ACC112 (cell line): Measurements from ENCODE around the gene OOSP4B.
"Not testable (repeated sequence)": the region's sequence is repeated elsewhere in the genome, so short reads cannot be mapped to it uniquely, and the experiment has no call there.

Source experiments
- H2AFZ ChIP-seq: fragments of 200-600 bp; sonication (generic); one replicate; pipeline ENCODE4 v1.6.0; 2017; ENCODE audit warnings: antibody characterized with exemption, low read length; ENCODE audit not compliant: unreplicated experiment
- H3K27ac ChIP-seq: fragments of 200-600 bp; sonication (generic); 2 replicates; pipeline ENCODE4 v1.5.1; 2014; ENCODE audit warnings: low read depth, mild to moderate bottlenecking, antibody characterized with exemption, low read length, moderate library complexity
- H3K27me3 ChIP-seq: fragments of 200-600 bp; sonication (generic); 2 replicates; pipeline ENCODE4 v1.6.1; 2014; ENCODE audit warnings: mild to moderate bottlenecking, antibody characterized with exemption, low read length, moderate library complexity, mixed read lengths; ENCODE audit not compliant: insufficient read depth
- H3K36me3 ChIP-seq: fragments of 200-600 bp; sonication (generic); 2 replicates; pipeline ENCODE4 v1.6.1; 2016; ENCODE audit warnings: mild to moderate bottlenecking, antibody characterized with exemption, low read length, moderate library complexity, mixed read lengths; ENCODE audit not compliant: insufficient read depth
- H3K4me1 ChIP-seq: fragments of 200-600 bp; sonication (generic); one replicate; pipeline ENCODE4 v1.6.1; 2016; ENCODE audit warnings: low read length, mixed read lengths; ENCODE audit not compliant: insufficient read depth, unreplicated experiment, control insufficient read depth
- H3K4me3 ChIP-seq: fragments of 200-600 bp; sonication (generic); 2 replicates; pipeline ENCODE4 v1.5.1; 2014; ENCODE audit warnings: mild to moderate bottlenecking, low read depth, low read length
- H3K79me2 ChIP-seq: fragments of 200-600 bp; sonication (generic); one replicate; pipeline ENCODE4 v1.6.0; 2016; ENCODE audit warnings: low read length; ENCODE audit not compliant: control insufficient read depth, unreplicated experiment, insufficient read depth

OOSP4B gene

GRCh38 chr11:60059521-60060240 is 42.7 kb downstream of the OOSP4B start:
- no peak overlapping the region for H3K4me3 ChIP-seq

GRCh38 chr11:60064111-60064510 is 47.1 kb downstream of the OOSP4B start:
- no peak overlapping the region for H3K4me3 ChIP-seq
- H3K36me3 ChIP-seq: no peaks in the 10 kb centered on the region
- H3K79me2 ChIP-seq: no peaks in the 10 kb centered on the region
- H2AFZ ChIP-seq: no peak overlapping the region
- H3K4me1 ChIP-seq: no peaks in the 10 kb centered on the region
- H3K27me3 ChIP-seq: no peaks in the 10 kb centered on the region
- no peak overlapping the region for H3K27ac ChIP-seq

More at GRCh38 chr11:60059521-60060240, 42.7 kb downstream of the OOSP4B start:
- Histone ChIP-seq H2AFZ (no peak overlapping the region), H3K27me3 (no peaks in the 10 kb centered on the region), H3K36me3 (no peaks in the 10 kb centered on the region), H3K4me1 (no peaks in the 10 kb centered on the region), H3K27ac (no peak overlapping the region), H3K79me2 (no peaks in the 10 kb centered on the region)

- no peak overlapping the region for H2AFZ ChIP-seq
- no peaks in the 10 kb centered on the region for H3K36me3 ChIP-seq
- no peaks in the 10 kb centered on the region for H3K79me2 ChIP-seq
- no peaks in the 10 kb centered on the region for H3K4me1 ChIP-seq
- H3K27ac ChIP-seq: no peak overlapping the region
- H3K27me3 ChIP-seq: no peaks in the 10 kb centered on the region
- H3K4me3 ChIP-seq: no peak overlapping the region
Measured at GRCh38 chr11:60065801-60066200, 48.8 kb downstream of the OOSP4B start.

GRCh38 chr11:60069450-60069849 is 52.5 kb downstream of the OOSP4B start:
- Histone ChIP-seq H3K36me3 (no peaks in the 10 kb centered on the region), H3K4me3 (no peak overlapping the region), H3K4me1 (no peaks in the 10 kb centered on the region), H2AFZ (no peak overlapping the region), H3K79me2 (no peaks in the 10 kb centered on the region), H3K27me3 (no peaks in the 10 kb centered on the region), H3K27ac (no peak overlapping the region)

GRCh38 chr11:60071644-60072043 is 54.7 kb downstream of the OOSP4B start:
- H3K27me3 ChIP-seq, H3K4me1 ChIP-seq, H3K27ac ChIP-seq, H3K79me2 ChIP-seq, H3K36me3 ChIP-seq, H3K4me3 ChIP-seq, H2AFZ ChIP-seq: not testable (repeated sequence)

- no peak overlapping the region for H2AFZ ChIP-seq
- no peaks in the 10 kb centered on the region for H3K4me1 ChIP-seq
- H3K79me2 ChIP-seq: no peaks in the 10 kb centered on the region
- H3K27ac ChIP-seq: no peak overlapping the region
- H3K36me3 ChIP-seq: no peaks in the 10 kb centered on the region
- no peaks in the 10 kb centered on the region for H3K27me3 ChIP-seq
- no peak overlapping the region for H3K4me3 ChIP-seq
Measured at GRCh38 chr11:60077216-60077817, 60.3 kb downstream of the OOSP4B start.

GRCh38 chr11:60077981-60078380 is 61.0 kb downstream of the OOSP4B start:
- no peak overlapping the region for H2AFZ ChIP-seq
- H3K4me3 ChIP-seq: no peak overlapping the region
- no peaks in the 10 kb centered on the region for H3K4me1 ChIP-seq
- no peaks in the 10 kb centered on the region for H3K27me3 ChIP-seq
- H3K27ac ChIP-seq: no peak overlapping the region
- no peaks in the 10 kb centered on the region for H3K36me3 ChIP-seq
- H3K79me2 ChIP-seq: no peaks in the 10 kb centered on the region

GRCh38 chr11:60078745-60079144 is 61.8 kb downstream of the OOSP4B start:
- Histone ChIP-seq H3K79me2 (no peaks in the 10 kb centered on the region), H2AFZ (no peak overlapping the region), H3K27me3 (no peaks in the 10 kb centered on the region), H3K36me3 (no peaks in the 10 kb centered on the region), H3K4me1 (no peaks in the 10 kb centered on the region), H3K4me3 (no peak overlapping the region), H3K27ac (no peak overlapping the region)

- Histone ChIP-seq H3K27ac (no peak overlapping the region), H3K27me3 (no peaks in the 10 kb centered on the region), H3K4me3 (no peak overlapping the region), H3K36me3 (no peaks in the 10 kb centered on the region), H2AFZ (no peak overlapping the region), H3K79me2 (no peaks in the 10 kb centered on the region), H3K4me1 (no peaks in the 10 kb centered on the region)
Measured at GRCh38 chr11:60080535-60080934, 63.6 kb downstream of the OOSP4B start.
